ENCODE data around the gene NTSR2.

NTSR2 gene

DNA sequence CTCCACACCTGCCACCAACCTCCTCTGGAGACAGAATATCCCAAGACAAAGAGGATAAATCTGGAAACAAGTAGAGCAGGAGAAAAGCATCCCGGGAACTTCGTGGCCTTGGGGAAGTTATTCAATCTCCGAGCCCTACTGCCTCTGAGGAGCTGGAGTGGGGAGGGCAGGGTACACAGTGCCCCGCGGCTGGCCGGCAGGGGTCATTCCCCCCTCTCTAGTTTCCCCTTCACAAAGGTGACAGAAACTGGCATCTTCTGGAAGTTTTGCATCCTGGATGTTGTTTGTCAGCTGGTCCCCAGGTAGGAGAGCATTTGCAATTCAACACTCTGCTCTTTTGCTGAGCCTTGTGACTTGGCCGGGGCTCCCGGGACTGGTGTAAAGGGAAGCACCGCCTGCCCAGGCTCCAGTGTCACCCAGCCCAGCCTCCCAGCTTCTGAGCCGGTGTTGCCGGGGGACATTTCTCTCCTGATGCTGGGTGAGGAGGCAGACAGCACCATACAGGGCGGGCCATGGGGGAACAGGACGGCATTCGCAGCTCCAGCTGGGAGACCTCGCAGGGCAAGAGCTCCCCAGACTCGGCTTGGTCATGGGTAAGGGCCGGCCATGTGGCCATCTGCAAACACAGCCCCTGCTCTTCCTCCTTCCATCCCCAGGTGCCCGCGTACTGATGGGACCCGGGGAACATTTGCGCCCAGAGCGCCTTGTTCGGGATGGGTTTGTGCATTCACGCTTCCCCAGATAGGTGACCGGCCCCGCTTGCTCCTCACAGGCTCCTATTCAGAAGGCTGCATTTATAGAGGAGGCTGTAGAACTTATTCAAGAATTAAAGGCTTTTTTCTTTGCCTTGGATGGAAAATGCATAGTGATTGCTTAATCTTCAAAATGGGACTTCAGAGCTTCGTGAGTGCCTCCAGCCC lies 7.4 kb upstream of the NTSR2 start:
- peaks cover 11% of the 10 kb centered on the region for H3K4me1 ChIP-seq (ENCODE audit: control insufficient read depth, low read length)
- H3K4me3 ChIP-seq (ENCODE audit: low read length): no peak overlapping the region
- no peaks in the 10 kb centered on the region for H3K79me2 ChIP-seq (ENCODE audit: control insufficient read depth, low read length)
- no peaks in the 10 kb centered on the region for H3K36me3 ChIP-seq (ENCODE audit: control insufficient read depth, low read length)
- no peak for TF ChIP-seq EZH2phosphoT487 (IDR thresholded peaks at IDR 0.05; ENCODE audit: borderline replicate concordance, low read length)
- TF ChIP-seq, protein P1, sequence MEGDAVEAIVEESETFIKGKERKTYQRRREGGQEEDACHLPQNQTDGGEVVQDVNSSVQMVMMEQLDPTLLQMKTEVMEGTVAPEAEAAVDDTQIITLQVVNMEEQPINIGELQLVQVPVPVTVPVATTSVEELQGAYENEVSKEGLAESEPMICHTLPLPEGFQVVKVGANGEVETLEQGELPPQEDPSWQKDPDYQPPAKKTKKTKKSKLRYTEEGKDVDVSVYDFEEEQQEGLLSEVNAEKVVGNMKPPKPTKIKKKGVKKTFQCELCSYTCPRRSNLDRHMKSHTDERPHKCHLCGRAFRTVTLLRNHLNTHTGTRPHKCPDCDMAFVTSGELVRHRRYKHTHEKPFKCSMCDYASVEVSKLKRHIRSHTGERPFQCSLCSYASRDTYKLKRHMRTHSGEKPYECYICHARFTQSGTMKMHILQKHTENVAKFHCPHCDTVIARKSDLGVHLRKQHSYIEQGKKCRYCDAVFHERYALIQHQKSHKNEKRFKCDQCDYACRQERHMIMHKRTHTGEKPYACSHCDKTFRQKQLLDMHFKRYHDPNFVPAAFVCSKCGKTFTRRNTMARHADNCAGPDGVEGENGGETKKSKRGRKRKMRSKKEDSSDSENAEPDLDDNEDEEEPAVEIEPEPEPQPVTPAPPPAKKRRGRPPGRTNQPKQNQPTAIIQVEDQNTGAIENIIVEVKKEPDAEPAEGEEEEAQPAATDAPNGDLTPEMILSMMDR (IDR thresholded peaks at IDR 0.05; ENCODE audit: low read depth, low read length, poor library complexity, severe bottlenecking): no peak
- H4K20me1 ChIP-seq (ENCODE audit: control insufficient read depth, insufficient read depth, low read depth, low read length): no peaks in the 10 kb centered on the region
- no peaks in the 10 kb centered on the region for H3K9me3 ChIP-seq (ENCODE audit: control insufficient read depth, insufficient read depth, low read length)
- H3K27me3 ChIP-seq (ENCODE audit: control insufficient read depth, low read length): peaks cover 21% of the 10 kb centered on the region
- no peak overlapping the region for H3K4me2 ChIP-seq (ENCODE audit: low read length)
- no peaks in the 10 kb centered on the region for H3F3A ChIP-seq (ENCODE audit: control insufficient read depth, insufficient read depth)
- H3K9me2 ChIP-seq (replicated peaks; ENCODE audit: control insufficient read depth, low read length): no peaks in the 10 kb centered on the region
- no peak overlapping the region for H3K27ac ChIP-seq (ENCODE audit: low read depth, low read length)

DNA sequence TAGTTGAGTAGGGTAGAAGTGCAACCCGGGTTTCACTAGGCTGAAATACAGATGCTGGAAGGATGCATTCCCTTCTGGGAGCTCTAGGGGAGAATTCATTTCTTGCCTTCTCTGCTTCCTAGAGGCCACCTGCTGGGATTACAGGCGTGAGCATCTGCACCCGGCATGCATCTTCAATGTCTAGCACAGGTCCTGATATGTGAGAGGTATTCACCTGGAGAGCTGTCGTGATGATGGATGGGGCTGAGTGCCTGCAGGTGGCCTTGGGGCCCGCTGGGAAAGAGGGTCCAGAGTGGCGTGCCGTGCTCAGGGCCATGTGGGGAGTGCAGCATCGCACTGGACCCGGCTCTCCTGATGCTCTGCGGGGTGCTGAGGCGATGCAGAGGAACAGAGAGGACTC lies 6.6 kb upstream of the NTSR2 start:
- no peak overlapping the region for H3K4me3 ChIP-seq (ENCODE audit: low read length)
- no peak overlapping the region for H3K4me2 ChIP-seq (ENCODE audit: low read length)
- H3F3A ChIP-seq (ENCODE audit: control insufficient read depth, insufficient read depth): no peaks in the 10 kb centered on the region
- H3K9me3 ChIP-seq (ENCODE audit: control insufficient read depth, insufficient read depth, low read length): no peaks in the 10 kb centered on the region
- H4K20me1 ChIP-seq (ENCODE audit: control insufficient read depth, insufficient read depth, low read depth, low read length): no peaks in the 10 kb centered on the region
- H3K36me3 ChIP-seq (ENCODE audit: control insufficient read depth, low read length): no peaks in the 10 kb centered on the region
- TF ChIP-seq, protein P1 (IDR thresholded peaks at IDR 0.05; ENCODE audit: low read depth, low read length, poor library complexity, severe bottlenecking): no peak
- no peak for TF ChIP-seq EZH2phosphoT487 (IDR thresholded peaks at IDR 0.05; ENCODE audit: borderline replicate concordance, low read length)
- H3K9me2 ChIP-seq (replicated peaks; ENCODE audit: control insufficient read depth, low read length): no peaks in the 10 kb centered on the region
- no peaks in the 10 kb centered on the region for H3K79me2 ChIP-seq (ENCODE audit: control insufficient read depth, low read length)
- peaks cover 21% of the 10 kb centered on the region for H3K27me3 ChIP-seq (ENCODE audit: control insufficient read depth, low read length)
- no peak overlapping the region for H3K27ac ChIP-seq (ENCODE audit: low read depth, low read length)
- H3K4me1 ChIP-seq (ENCODE audit: control insufficient read depth, low read length): peaks cover 13% of the 10 kb centered on the region

DNA sequence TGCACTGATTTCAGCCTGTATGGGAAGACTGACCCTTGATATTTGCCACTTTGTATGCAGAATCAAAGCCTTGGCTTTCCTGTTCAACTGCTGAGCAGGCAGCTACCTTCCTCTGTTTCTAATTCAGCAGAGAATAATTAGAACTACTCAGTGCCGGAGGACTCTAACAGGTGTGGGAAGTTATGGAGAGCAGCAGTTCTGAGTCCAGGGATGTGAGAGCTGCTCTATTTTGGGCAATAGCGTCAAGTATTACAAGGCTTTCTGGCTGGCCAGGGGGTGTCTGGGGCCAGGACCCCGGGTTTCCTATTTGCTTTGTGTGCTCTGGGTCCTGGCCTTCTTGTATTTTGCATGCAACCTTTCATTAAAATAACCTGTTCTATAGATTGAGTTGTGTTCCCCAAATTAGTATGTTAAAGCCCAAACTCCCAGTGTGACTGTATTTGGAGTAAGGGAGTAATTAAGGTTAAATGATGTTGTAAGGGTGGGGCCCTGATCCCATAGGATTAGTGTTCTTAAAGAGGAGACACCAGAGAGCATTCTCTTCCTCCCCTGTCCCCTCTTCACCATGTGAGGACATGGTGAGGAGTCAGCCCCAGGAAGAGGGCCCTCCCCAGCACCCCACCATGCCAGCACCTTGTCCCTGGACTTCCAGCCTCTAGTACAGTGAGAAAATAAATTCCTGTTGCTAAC lies 5.6 kb upstream of the NTSR2 start:
- Histone ChIP-seq H3K27me3 (ENCODE audit: control insufficient read depth, low read length) (peaks cover 21% of the 10 kb centered on the region), H4K20me1 (ENCODE audit: control insufficient read depth, insufficient read depth, low read depth, low read length) (no peaks in the 10 kb centered on the region), H3K36me3 (ENCODE audit: control insufficient read depth, low read length) (no peaks in the 10 kb centered on the region), H3K27ac (ENCODE audit: low read depth, low read length) (no peak overlapping the region), H3K9me3 (ENCODE audit: control insufficient read depth, insufficient read depth, low read length) (no peaks in the 10 kb centered on the region), H3K9me2 (replicated peaks; ENCODE audit: control insufficient read depth, low read length) (no peaks in the 10 kb centered on the region), H3K4me3 (ENCODE audit: low read length) (no peak overlapping the region), H3K4me1 (ENCODE audit: control insufficient read depth, low read length) (peaks cover 13% of the 10 kb centered on the region), H3F3A (ENCODE audit: control insufficient read depth, insufficient read depth) (no peaks in the 10 kb centered on the region), H3K4me2 (ENCODE audit: low read length) (no peak overlapping the region), H3K79me2 (ENCODE audit: control insufficient read depth, low read length) (no peaks in the 10 kb centered on the region)
- no peak for TF ChIP-seq EZH2phosphoT487 (IDR thresholded peaks at IDR 0.05; ENCODE audit: borderline replicate concordance, low read length)
- TF ChIP-seq, protein P1 (IDR thresholded peaks at IDR 0.05; ENCODE audit: low read depth, low read length, poor library complexity, severe bottlenecking): no peak

All from DOHH2 (cell line).